ENCODE results near the gene OR52M1. TPM values are rescaled to one million over a fixed set of nuclear protein-coding genes. Genes with fewer than 3 reads are reported as not detected.

OR52M1 gene
- total RNA-seq, 1 donor from 2014 or later: not detected

GRCh38 chr11:4547416-4547815 lies 2.4 kb downstream of the OR52M1 start:
- Mint-ChIP-seq H3K9me3 (peaks cover 2% of the 10 kb centered on the region), H3K27me3 (ENCODE audit: low read depth) (peaks cover 10% of the 10 kb centered on the region), H3K4me1 (no peaks in the 10 kb centered on the region), H3K36me3 (ENCODE audit: low read depth) (no peaks in the 10 kb centered on the region), H3K4me3 (no peak overlapping the region), H3K27ac (ENCODE audit: unreplicated experiment) (no peak overlapping the region)
- TF ChIP-seq CTCF (conservative IDR thresholded peaks at IDR 0.05): no peak
- no peak for DNase-seq (ENCODE audit: low read depth, low spot score)

GRCh38 chr11:4551346-4551979 lies 6.5 kb downstream of the OR52M1 start:
- peaks cover 4% of the 10 kb centered on the region for H3K9me3 Mint-ChIP-seq
- peaks cover 8% of the 10 kb centered on the region for H3K27me3 Mint-ChIP-seq (ENCODE audit: low read depth)
- TF ChIP-seq CTCF (conservative IDR thresholded peaks at IDR 0.05): peak; percentile 35
- H3K36me3 Mint-ChIP-seq (ENCODE audit: low read depth): no peaks in the 10 kb centered on the region
- H3K27ac Mint-ChIP-seq (ENCODE audit: unreplicated experiment): no peak overlapping the region
- H3K4me3 Mint-ChIP-seq: no peak overlapping the region
- H3K4me1 Mint-ChIP-seq: no peaks in the 10 kb centered on the region
- no peak for DNase-seq (ENCODE audit: low read depth, low spot score)

DNA sequence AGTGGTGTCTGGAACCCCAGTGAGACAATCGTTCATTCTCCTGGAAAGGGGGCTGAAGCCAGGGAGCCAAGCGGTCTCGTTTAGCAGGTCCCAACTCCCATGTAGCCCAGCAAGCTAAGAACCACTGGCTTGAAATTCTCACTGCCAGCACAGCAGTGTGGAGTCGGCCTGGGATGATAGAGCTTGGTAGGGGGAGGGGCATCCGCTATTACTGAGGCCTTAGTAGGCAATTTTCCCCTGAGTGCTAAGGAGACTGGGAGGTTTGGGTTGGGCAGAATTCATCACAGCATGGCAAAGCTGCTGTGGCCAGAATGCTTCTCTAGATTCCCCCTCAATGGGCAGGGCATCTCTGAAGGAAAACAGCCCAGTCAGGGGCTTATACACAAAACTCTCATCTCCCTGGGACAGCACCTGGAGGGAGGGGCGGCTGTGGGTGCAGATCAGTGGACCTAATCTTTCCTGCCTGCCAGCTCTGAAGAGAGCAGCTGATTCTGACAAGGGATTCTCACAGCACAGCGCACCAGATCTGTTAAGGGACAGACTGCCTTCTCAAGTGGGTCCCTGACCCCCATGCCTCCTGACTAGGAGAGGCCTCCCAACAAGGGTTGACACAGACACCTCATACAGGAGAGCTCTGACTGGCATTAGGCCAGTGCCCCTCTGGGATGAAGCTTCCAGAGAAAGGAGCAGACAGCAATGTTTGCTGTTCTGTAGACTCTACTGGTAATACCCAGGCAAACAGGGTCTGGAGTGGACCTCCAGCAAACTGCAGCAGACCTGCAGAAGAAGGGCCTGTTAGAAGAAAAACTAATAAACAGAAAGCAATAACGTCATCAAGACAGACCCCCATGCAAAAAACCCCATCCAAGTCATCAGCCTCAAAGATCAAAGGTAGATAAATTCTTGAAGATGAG lies 14.8 kb downstream of the OR52M1 start:
- no peak for DNase-seq (ENCODE audit: low read depth, low spot score)
- Mint-ChIP-seq H3K4me1 (no peaks in the 10 kb centered on the region), H3K36me3 (ENCODE audit: low read depth) (peaks cover 2% of the 10 kb centered on the region), H3K27ac (ENCODE audit: unreplicated experiment) (no peak overlapping the region), H3K4me3 (no peak overlapping the region), H3K9me3 (peaks cover 13% of the 10 kb centered on the region), H3K27me3 (ENCODE audit: low read depth) (peaks cover 15% of the 10 kb centered on the region)
- no peak for TF ChIP-seq CTCF (conservative IDR thresholded peaks at IDR 0.05)

- no peaks in the 10 kb centered on the region for H3K4me1 Mint-ChIP-seq
- DNase-seq (ENCODE audit: low read depth, low spot score): no peak
- peaks cover 2% of the 10 kb centered on the region for H3K36me3 Mint-ChIP-seq (ENCODE audit: low read depth)
- no peak overlapping the region for H3K27ac Mint-ChIP-seq (ENCODE audit: unreplicated experiment)
- H3K4me3 Mint-ChIP-seq: no peak overlapping the region
- peaks cover 15% of the 10 kb centered on the region for H3K9me3 Mint-ChIP-seq
- no peak for TF ChIP-seq CTCF (conservative IDR thresholded peaks at IDR 0.05)
- H3K27me3 Mint-ChIP-seq (ENCODE audit: low read depth): peaks cover 15% of the 10 kb centered on the region
These were observed 15.5 kb downstream of the OR52M1 start for GRCh38 chr11:4560467-4560866.

DNA sequence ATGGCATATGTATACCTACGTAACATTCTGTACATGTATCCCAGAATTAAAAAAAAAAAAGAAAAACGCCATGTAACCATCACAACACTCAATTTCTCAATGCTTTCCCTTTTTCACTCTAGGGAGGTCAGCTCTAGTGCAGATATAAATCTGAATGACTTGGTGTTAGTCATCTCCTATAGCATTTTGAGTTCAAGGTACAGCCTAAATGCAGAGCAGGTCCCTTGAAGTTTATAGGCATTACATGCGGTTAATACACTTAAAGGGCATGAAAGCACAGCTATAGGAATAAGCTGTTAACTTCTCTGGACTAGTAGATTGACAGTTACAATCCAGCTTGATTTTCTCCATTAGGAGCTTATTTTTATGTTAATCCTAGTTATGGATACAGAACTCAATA lies 20.4 kb downstream of the OR52M1 start:
- no peak for DNase-seq (ENCODE audit: low read depth, low spot score)
- Mint-ChIP-seq H3K9me3 (peaks cover 19% of the 10 kb centered on the region), H3K4me1 (no peaks in the 10 kb centered on the region), H3K27ac (ENCODE audit: unreplicated experiment) (no peak overlapping the region), H3K4me3 (no peak overlapping the region), H3K36me3 (ENCODE audit: low read depth) (peaks cover 2% of the 10 kb centered on the region), H3K27me3 (ENCODE audit: low read depth) (peaks cover 13% of the 10 kb centered on the region)
- no peak for TF ChIP-seq CTCF (conservative IDR thresholded peaks at IDR 0.05)
